GM13977 (cell line): Measurements from ENCODE around the gene GGCT.

ENCODE experiments used
- DNase-seq: peaks from one replicate; pipeline ENCODE4 v3.0.0; 2012; ENCODE audit warnings: low spot score
- in situ Hi-C: fragments of 300-500 bp; cut with MboI; formaldehyde crosslinking; loops from one replicate; pipeline ENCODE4 v1.12.0; 2022; ENCODE audit warnings: low sequenced_read_pairs, low pct_unique_long_range_greater_than_20kb, mixed read lengths, inconsistent platforms; ENCODE audit not compliant: unreplicated experiment
- TF ChIP-seq, protein P1 (sequence below): IDR thresholded peaks from 2 replicates; pipeline ENCODE4 v1.5.1; 2012; ENCODE audit warnings: mild to moderate bottlenecking, control low read depth; ENCODE audit not compliant: insufficient read depth; ENCODE audit errors: extremely low read depth, missing control alignments

GGCT gene

GRCh38 chr7:30519122-30519521, 14.5 kb upstream of the GGCT start:
- DNase-seq: no peak
- in situ Hi-C loops: no loop called here
- TF ChIP-seq, protein P1, sequence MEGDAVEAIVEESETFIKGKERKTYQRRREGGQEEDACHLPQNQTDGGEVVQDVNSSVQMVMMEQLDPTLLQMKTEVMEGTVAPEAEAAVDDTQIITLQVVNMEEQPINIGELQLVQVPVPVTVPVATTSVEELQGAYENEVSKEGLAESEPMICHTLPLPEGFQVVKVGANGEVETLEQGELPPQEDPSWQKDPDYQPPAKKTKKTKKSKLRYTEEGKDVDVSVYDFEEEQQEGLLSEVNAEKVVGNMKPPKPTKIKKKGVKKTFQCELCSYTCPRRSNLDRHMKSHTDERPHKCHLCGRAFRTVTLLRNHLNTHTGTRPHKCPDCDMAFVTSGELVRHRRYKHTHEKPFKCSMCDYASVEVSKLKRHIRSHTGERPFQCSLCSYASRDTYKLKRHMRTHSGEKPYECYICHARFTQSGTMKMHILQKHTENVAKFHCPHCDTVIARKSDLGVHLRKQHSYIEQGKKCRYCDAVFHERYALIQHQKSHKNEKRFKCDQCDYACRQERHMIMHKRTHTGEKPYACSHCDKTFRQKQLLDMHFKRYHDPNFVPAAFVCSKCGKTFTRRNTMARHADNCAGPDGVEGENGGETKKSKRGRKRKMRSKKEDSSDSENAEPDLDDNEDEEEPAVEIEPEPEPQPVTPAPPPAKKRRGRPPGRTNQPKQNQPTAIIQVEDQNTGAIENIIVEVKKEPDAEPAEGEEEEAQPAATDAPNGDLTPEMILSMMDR: no peak

GRCh38 chr7:30515761-30516160, 11.1 kb upstream of the GGCT start:
- no peak for DNase-seq
- TF ChIP-seq, protein P1: no peak
- in situ Hi-C loops: no loop called here

DNA sequence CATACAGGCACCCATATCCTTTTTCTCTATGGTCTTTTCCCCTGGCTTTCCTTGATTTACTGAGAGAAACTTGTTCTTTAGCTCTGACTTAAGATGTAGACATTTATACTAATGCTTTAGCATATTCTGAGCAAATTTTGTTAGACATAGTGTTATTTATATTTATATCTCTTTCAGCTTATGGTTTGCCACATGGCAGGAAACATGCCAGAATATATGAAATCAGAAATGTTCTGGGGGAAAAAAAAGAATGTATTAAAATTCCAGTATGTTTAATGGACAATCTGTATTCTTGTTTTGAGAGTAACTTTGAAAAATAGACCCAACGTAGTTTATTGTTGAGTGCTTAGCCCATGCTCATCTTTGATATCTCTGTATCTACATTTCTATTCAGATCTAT, 10.1 kb upstream of the GGCT start:
- TF ChIP-seq, protein P1: no peak
- DNase-seq: no peak
- in situ Hi-C loops: no loop called here

GRCh38 chr7:30514177-30514576, 9.5 kb upstream of the GGCT start:
- in situ Hi-C loops: no loop called here
- DNase-seq: no peak

GRCh38 chr7:30513762-30514161, 9.1 kb upstream of the GGCT start:
- TF ChIP-seq, protein P1: no peak
- in situ Hi-C loops: no loop called here
- DNase-seq: no peak

More at GRCh38 chr7:30514177-30514576, 9.5 kb upstream of the GGCT start:
- TF ChIP-seq, protein P1: no peak

DNA sequence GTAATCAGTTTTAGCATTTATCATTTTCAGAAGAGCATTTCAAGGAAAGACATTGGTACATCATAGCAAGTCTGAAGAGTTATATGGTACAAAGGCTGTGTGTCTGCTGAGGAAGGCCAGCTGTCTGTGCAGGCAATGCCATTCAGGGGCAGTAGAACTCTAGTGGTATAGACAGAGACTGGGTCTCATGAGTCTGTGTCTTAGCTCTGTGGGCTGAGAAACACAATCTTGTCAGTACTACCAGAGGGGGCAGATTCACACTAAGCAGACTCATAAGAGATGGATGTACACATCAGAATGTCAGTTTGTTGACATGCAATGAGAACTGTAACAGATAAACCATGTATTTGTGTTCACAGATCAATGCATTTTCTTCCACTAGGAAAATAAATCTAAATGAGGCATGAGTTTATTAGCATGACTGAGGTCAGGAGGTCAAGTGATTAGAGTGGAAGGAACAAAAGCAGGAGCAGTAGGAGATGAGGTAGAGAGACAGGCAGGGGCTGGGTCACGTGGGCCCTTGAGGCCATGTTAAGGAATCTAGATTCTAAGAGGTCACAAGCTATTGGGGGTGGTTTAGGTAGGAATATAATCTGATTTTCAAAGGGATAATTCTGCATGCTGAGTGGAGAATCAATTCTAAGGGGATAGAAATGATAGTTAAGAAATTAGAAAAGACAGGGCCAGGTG, 7.5 kb upstream of the GGCT start:
- no peak for DNase-seq
- TF ChIP-seq, protein P1: no peak
- in situ Hi-C loops: no loop called here

DNA sequence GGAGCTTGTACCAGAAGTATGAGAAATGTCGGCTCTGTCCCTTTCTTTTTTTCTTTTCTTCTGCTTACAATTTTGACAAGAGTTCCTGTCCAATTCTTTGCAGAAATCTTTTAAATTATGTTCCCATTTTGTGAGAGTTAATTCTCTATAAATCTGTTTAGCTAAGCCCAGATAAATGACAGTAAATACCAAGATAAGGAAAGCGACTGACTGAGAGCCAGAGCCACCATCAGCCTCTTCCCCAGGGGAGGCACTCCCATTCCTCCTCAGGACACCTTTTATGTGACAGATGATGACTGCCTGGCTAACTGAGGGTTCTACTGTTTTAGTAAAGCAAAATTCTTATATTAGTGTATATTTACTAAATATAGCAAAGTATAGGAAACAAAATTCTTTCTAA, 6.9 kb upstream of the GGCT start:
- TF ChIP-seq, protein P1: no peak
- in situ Hi-C loops: no loop called here

More for the DNA sequence above, 6.9 kb upstream of the GGCT start:
- no peak for DNase-seq
